ENCODE results near the gene AIMP1.
"Not testable (repeated sequence)": the region's sequence is repeated elsewhere in the genome, so short reads cannot be mapped to it uniquely, and the experiment has no call there.

Gene AIMP1

GRCh38 chr4:106355193-106355592 is 38.8 kb downstream of the AIMP1 start:
- no peak for DNase-seq

- DNase-seq = peak; percentile 86
Measured at GRCh38 chr4:106358899-106359298, 42.5 kb downstream of the AIMP1 start.

GRCh38 chr4:106362086-106362825 is 45.9 kb downstream of the AIMP1 start:
- DNase-seq = no peak

- DNase-seq = no peak
Measured at GRCh38 chr4:106364282-106364681, 47.9 kb downstream of the AIMP1 start.

GRCh38 chr4:106365613-106366012 is 49.3 kb downstream of the AIMP1 start:
- peak; percentile 87 for DNase-seq

- peak; percentile 70 for DNase-seq
Measured at GRCh38 chr4:106366026-106366425, 49.7 kb downstream of the AIMP1 start.

- no peak for DNase-seq
Measured at GRCh38 chr4:106367072-106367471, 50.7 kb downstream of the AIMP1 start.

- DNase-seq = no peak
Measured at GRCh38 chr4:106368678-106369077, 52.3 kb downstream of the AIMP1 start, which contains the start of gene GIMD1. Gene GIMD1, minus strand, starts transcription at chr4:106368778. Its CDS starts 1,343 bp downstream, at chr4:106367435.

GRCh38 chr4:106369456-106370060 is 53.2 kb downstream of the AIMP1 start:
- peak; percentile 84 for DNase-seq

GRCh38 chr4:106370214-106370613 is 53.9 kb downstream of the AIMP1 start:
- DNase-seq = no peak

- DNase-seq = no peak
Measured at GRCh38 chr4:106371161-106371560, 54.8 kb downstream of the AIMP1 start.

GRCh38 chr4:106373026-106373425 is 56.7 kb downstream of the AIMP1 start:
- DNase-seq = no peak

GRCh38 chr4:106380179-106380578 is 63.8 kb downstream of the AIMP1 start:
- no peak for DNase-seq

GRCh38 chr4:106384878-106385277 is 68.5 kb downstream of the AIMP1 start:
- DNase-seq = no peak

GRCh38 chr4:106385853-106386393 is 69.6 kb downstream of the AIMP1 start:
- DNase-seq = no peak

GRCh38 chr4:106395582-106395981 is 79.2 kb downstream of the AIMP1 start:
- no peak for DNase-seq

- not testable (repeated sequence) for DNase-seq
Measured at GRCh38 chr4:106398898-106399297, 82.5 kb downstream of the AIMP1 start.
